GM12878 (cell line): ENCODE measurements around the gene PCDHGC4. TPM values are rescaled to one million over a fixed set of nuclear protein-coding genes. Genes with fewer than 3 reads are reported as not detected.
A peak's percentile ranks its signal among the peaks of the same experiment; 100 is the strongest.

ENCODE experiments used
- ATAC-seq: fragments of 200-7000 bp; cut with Tn5 transposase; 3 replicates; pipeline ENCODE4 v1.9.1; 2020; ENCODE audit warnings: mild to moderate bottlenecking, moderate library complexity
- BruUV-seq: library from RNA; stranded (reverse); fragments of 400-500 nt; replicated peaks from 2 replicates; lab custom pipeline; 2021; lab: Mats Ljungman, UMichigan
- CTCF ChIA-PET: fragments of 300-600 bp; sonication (Branson Sonifier 250); formaldehyde crosslinking; extraction: SDS; loops from one replicate; lab custom pipeline; 2021; ENCODE audit warnings: inconsistent platforms; lab: Yijun Ruan, JAX
- POLR2A ChIA-PET: fragments of 350-600 bp; formaldehyde crosslinking; extraction: SDS; loops from one replicate; lab custom pipeline; 2021; ENCODE audit warnings: inconsistent platforms; lab: Charles Lee
- RAD21 ChIA-PET: fragments of 300-600 bp; sonication (Branson Sonifier 250); formaldehyde crosslinking; loops from one replicate; lab custom pipeline; 2023; ENCODE audit warnings: antibody characterized with exemption; ENCODE audit not compliant: unreplicated experiment; lab: Charles Lee
- SMC1A ChIA-PET: fragments of 300-600 bp; sonication (Branson Sonifier 250); formaldehyde crosslinking; loops from one replicate; lab custom pipeline; 2023; ENCODE audit not compliant: unreplicated experiment, uncharacterized antibody; lab: Charles Lee
- DNase-seq: peaks from one replicate; pipeline ENCODE4 v3.0.0-alpha.2; 2011; ENCODE audit warnings: low read depth, low spot score
- FAIRE-seq: peaks from 3 replicates; lab custom pipeline; 2011; peaks lifted over from hg19 to GRCh38; lab: Jason Lieb, UNC
- H2AFZ ChIP-seq: 2 replicates; pipeline ENCODE4 v1.6.0; 2011; ENCODE audit warnings: low read depth, low read length, control low read depth; ENCODE audit not compliant: control insufficient read depth
- H3K27ac ChIP-seq: 2 replicates; pipeline ENCODE4 v1.5.1; 2011; ENCODE audit warnings: control low read depth; ENCODE audit not compliant: control insufficient read depth, insufficient read depth
- H3K27me3 ChIP-seq, 2 experiments: replicated peaks in 1 of 2; 2 replicates each; pipeline versions ENCODE4 v1.6.0 to v1.6.1; 2011; ENCODE audit warnings: low read length in 1 of 2; ENCODE audit not compliant: control insufficient read depth in 2 of 2, insufficient read depth in 2 of 2
- H3K36me3 ChIP-seq, 2 experiments: 2 replicates each; pipeline ENCODE4 v1.5.1; 2011; ENCODE audit warnings: low read length in 1 of 2; ENCODE audit not compliant: control insufficient read depth in 2 of 2, insufficient read depth in 2 of 2
- H3K4me1 ChIP-seq: 2 replicates; pipeline ENCODE4 v1.6.1; 2011; ENCODE audit warnings: mild to moderate bottlenecking, low read length, moderate library complexity, mixed read lengths; ENCODE audit not compliant: control insufficient read depth, insufficient read depth
- H3K4me2 ChIP-seq: 2 replicates; pipeline ENCODE4 v1.6.0; 2011; ENCODE audit warnings: control low read depth; ENCODE audit not compliant: control insufficient read depth, insufficient read depth
- H3K4me3 ChIP-seq: fragments of 200-600 bp; sonication (generic); 2 replicates; pipeline ENCODE4 v1.5.1; 2016
- H3K79me2 ChIP-seq: 2 replicates; pipeline ENCODE4 v1.6.0; 2011; ENCODE audit warnings: low read length; ENCODE audit not compliant: control insufficient read depth, insufficient read depth
- H3K9ac ChIP-seq: 2 replicates; pipeline ENCODE4 v1.8.0; 2011; ENCODE audit warnings: low read length, control low read depth, mixed read lengths; ENCODE audit not compliant: control insufficient read depth, insufficient read depth
- H3K9me3 ChIP-seq: replicated peaks from 3 replicates; pipeline ENCODE4 v1.5.1; 2011; ENCODE audit warnings: mild to moderate bottlenecking, low read length; ENCODE audit not compliant: control insufficient read depth, insufficient read depth
- H4K20me1 ChIP-seq: 2 replicates; pipeline ENCODE4 v1.6.0; 2011; ENCODE audit not compliant: control insufficient read depth, insufficient read depth
- BHLHE40 ChIP-seq, 2 experiments: fragments of 450-650 bp in 1 of 2; IDR thresholded peaks; 2 replicates each; pipeline ENCODE4 v1.6.1; 2011 to 2017; ENCODE audit warnings: low read depth in 2 of 2, borderline replicate concordance in 1 of 2, improper control_type of control experiment in 1 of 2, low read length in 1 of 2, mild to moderate bottlenecking in 1 of 2
- CBFB ChIP-seq: IDR thresholded peaks from 2 replicates; pipeline ENCODE4 v1.6.1; 2016; ENCODE audit warnings: antibody characterized with exemption, low read depth
- CREB1 ChIP-seq: IDR thresholded peaks from 2 replicates; pipeline ENCODE4 v1.6.1; 2012; ENCODE audit warnings: low read depth, mild to moderate bottlenecking, inconsistent platforms
- CREM ChIP-seq: IDR thresholded peaks from 2 replicates; pipeline ENCODE4 v1.6.1; 2014; ENCODE audit warnings: antibody characterized with exemption, low read depth
- EED ChIP-seq: sonication (generic); IDR thresholded peaks from 2 replicates; pipeline ENCODE4 v1.6.1; 2016; ENCODE audit warnings: antibody characterized with exemption, low read depth
- HDAC2 ChIP-seq: fragments of 200-600 bp; sonication (generic); IDR thresholded peaks from 2 replicates; pipeline ENCODE4 v1.6.1; 2017
- IKZF1 ChIP-seq: fragments of 450-650 bp; conservative IDR thresholded peaks from 2 replicates; pipeline ENCODE4 v1.6.1; 2017; ENCODE audit warnings: antibody characterized with exemption, mild to moderate bottlenecking
- IKZF2 ChIP-seq, 2 experiments: fragments of 450-650 bp; IDR thresholded peaks; 2 replicates each; pipeline ENCODE4 v1.6.1; 2017; ENCODE audit warnings: mild to moderate bottlenecking in 2 of 2, moderate library complexity in 2 of 2
- MTA2 ChIP-seq: fragments of 450-650 bp; IDR thresholded peaks from 2 replicates; pipeline ENCODE4 v1.6.1; 2016; ENCODE audit warnings: low read depth, mild to moderate bottlenecking, moderate library complexity
- NFIC ChIP-seq: IDR thresholded peaks from 2 replicates; pipeline ENCODE4 v1.6.1; 2012; ENCODE audit warnings: low read depth, mild to moderate bottlenecking, inconsistent platforms, low read length, moderate library complexity
- NR2F1 ChIP-seq: fragments of 450-650 bp; conservative IDR thresholded peaks from 2 replicates; pipeline ENCODE4 v1.6.1; 2017; ENCODE audit warnings: mild to moderate bottlenecking
- PAX5 ChIP-seq: IDR thresholded peaks from 2 replicates; pipeline ENCODE4 v1.6.1; 2011; ENCODE audit warnings: low read depth, low read length, borderline replicate concordance
- RUNX3 ChIP-seq: IDR thresholded peaks from 2 replicates; pipeline ENCODE4 v1.6.1; 2012; ENCODE audit warnings: low read length, inconsistent platforms
- SIN3A ChIP-seq: IDR thresholded peaks from 2 replicates; pipeline ENCODE4 v1.6.1; 2012; ENCODE audit warnings: low read depth, low read length, improper control_type of control experiment
- TBL1XR1 ChIP-seq: IDR thresholded peaks from 2 replicates; pipeline ENCODE4 v1.6.1; 2012; ENCODE audit warnings: low read depth, low read length, improper control_type of control experiment
- TCF12 ChIP-seq: IDR thresholded peaks from 2 replicates; pipeline ENCODE4 v1.6.1; 2011; ENCODE audit warnings: low read depth, mild to moderate bottlenecking, low read length
- TCF3 ChIP-seq: IDR thresholded peaks from 2 replicates; pipeline ENCODE4 v1.6.1; 2012; ENCODE audit warnings: low read depth, mild to moderate bottlenecking, low read length, borderline replicate concordance; ENCODE audit not compliant: insufficient read depth
- WGBS: methylation state at CpG from one replicate; pipeline ENCODE4 v1.1.6; 2016; ENCODE audit warnings: low lambda C conversion rate; ENCODE audit not compliant: insufficient replicate concordance, insufficient coverage; ENCODE audit errors: missing lambda C conversion rate; 5-methylcytosine and 5-hydroxymethylcytosine counted together
- in situ Hi-C: fragments of 300-500 bp; cut with MboI; formaldehyde crosslinking; loops from 9 replicates; pipeline ENCODE4 v1.14.3; 2018; ENCODE audit warnings: mixed read lengths
- intact Hi-C: fragments of 100-400 bp; cut with micrococcal nuclease; formaldehyde crosslinking; loops from one replicate; pipeline ENCODE4 v1.14.2; 2022; ENCODE audit not compliant: unreplicated experiment
- polyA plus RNA-seq, 11 experiments: library from polyadenylated mRNA; depleted of rRNA in 4 of 11; unstranded in 6 of 11; stranded (reverse) in 5 of 11; fragments of >200 nt; fragmentation: Nextera tagmentation in 4 of 11; fragmentation: Illumina TruSeq in 1 of 11; extraction: Ambion mirVana in 4 of 11; extraction: Trizol in 1 of 11; gene quantifications; 1 replicate in 1 of 11; 2 replicates in 10 of 11; pipeline versions ENCODE4 v1.2.1 to v1.2.3, GENCODE V29; 2011 to 2016; ENCODE audit warnings: inconsistent platforms in 2 of 11, missing spikeins in 2 of 11, low read depth in 1 of 11
- total RNA-seq, 4 experiments: library from RNA; depleted of rRNA in 3 of 4; stranded (reverse); fragments of >200 nt in 3 of 4; fragmentation: Illumina TruSeq in 1 of 4; extraction: Trizol in 1 of 4; gene quantifications; 2 replicates each; pipeline versions ENCODE4 v1.2.1 to v1.2.3, GENCODE V29; 2013 to 2021
- TF ChIP-seq, protein P1 (sequence below): fragments of 450-650 bp; IDR thresholded peaks from 2 replicates; pipeline ENCODE4 v1.6.1; 2018; ENCODE audit warnings: mild to moderate bottlenecking, low read depth, moderate library complexity; ENCODE audit not compliant: partially characterized antibody
- TF ChIP-seq, protein P2 (sequence below): fragments of 450-650 bp; IDR thresholded peaks from 2 replicates; pipeline ENCODE4 v1.6.1; 2017; ENCODE audit warnings: low read depth, mild to moderate bottlenecking, moderate library complexity

Gene PCDHGC4
- total and polyA plus RNA-seq, 10 of the 15 experiments (the other 5 are each of a cell fraction or from before 2014, with no cell fraction given) = 0.04 to 1.2 (median 0.52) TPM

DNA sequence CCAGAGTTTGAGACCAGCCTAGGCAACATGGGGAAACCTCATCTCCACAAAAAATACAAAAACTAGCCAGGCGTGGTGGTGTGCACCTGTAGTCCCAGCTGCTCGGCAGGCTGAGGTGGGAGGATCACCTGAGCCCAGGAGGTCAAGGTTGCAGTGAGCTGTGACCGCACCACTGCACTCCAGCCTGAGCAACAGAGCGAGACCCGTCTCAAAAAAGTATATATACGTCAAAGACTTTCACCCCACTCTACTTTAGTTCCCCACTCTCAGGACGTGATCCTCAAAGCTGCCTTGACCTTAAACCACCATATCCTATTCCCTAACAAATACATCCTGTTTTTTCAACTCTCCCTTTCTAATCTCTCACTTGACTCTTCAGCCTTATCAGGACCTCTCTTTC is 45.0 kb downstream of the PCDHGC4 start:
- intact Hi-C loops (loop anchor here (1.0 kb wide), 1 partner anchor 16 kb away; no protein-coding TSS in a partner anchor), in situ Hi-C loops (loop anchor here (5.0 kb wide), 1 partner anchor 53 kb away; the partner anchor contains the start of gene PCDHGC3)
- Histone ChIP-seq H4K20me1 (no peaks in the 10 kb centered on the region), H3K79me2 (no peaks in the 10 kb centered on the region), H3K9me3 (no peaks in the 10 kb centered on the region), H3K4me2 (peak overlapping the region; percentile 69), H3K4me1 (peaks cover 34% of the 10 kb centered on the region), H3K27ac (peak overlapping the region; percentile 23), H3K27me3 (no peaks in the 10 kb centered on the region), H3K9ac (no peak overlapping the region), H3K36me3 (peaks cover 9 to 37% of the 10 kb centered on the region in 2 experiments), H3K4me3 (no peak overlapping the region), H2AFZ (no peak overlapping the region)
- FAIRE-seq (peak; percentile 35), DNase-seq (no peak), ATAC-seq (peak; percentile 62)
- ChIA-PET POLR2A (no interaction called here), CTCF (interaction anchor here (0.6 to 11.2 kb wide), 9 partner anchors 16 to 117 kb away, joined by 3 to 194 read pairs (median 14); partner anchors contain the start of genes PCDHGA10, PCDHGA11, PCDHGA12 and PCDHGB7), SMC1A (interaction anchor here (0.7 to 13.7 kb wide), 8 partner anchors 8 to 160 kb away, joined by 3 to 176 read pairs (median 8); partner anchors contain the start of genes PCDHGA10, PCDHGB3 and PCDHGC3), RAD21 (interaction anchor here (0.7 to 6.1 kb wide), 4 partner anchors 19 to 106 kb away, joined by 3 to 54 read pairs (median 13); partner anchors contain the start of genes PCDHGA12 and PCDHGC3)
- TSS peak; percentile 51 for BruUV-seq
- 1% methylated on average over 7 of the region's 7 CpGs for WGBS
- TF ChIP-seq RUNX3 (peak; percentile 79), CBFB (0 out of 2 replicates have a peak, but pooled peaks have one; percentile 19), IKZF2 (IDR thresholded peaks at IDR 0.05) (peak; percentile 52 to 55; a peak in 2 of 4 replicates), PAX5 (peak; percentile 96), IKZF1 (peak; percentile 51; the same call in 1 of the 2 replicates), TBL1XR1 (no peak), HDAC2 (no peak), SIN3A (no peak), TCF3 (peak; percentile 87; the same call in 1 of the 2 replicates), TCF12 (peak; percentile 93), CREM (peak; percentile 52; the same call in 1 of the 2 replicates), MTA2 (0 out of 2 replicates have a peak, but pooled peaks have one; percentile 18), EED (peak; percentile 83), NFIC (peak; percentile 43; the same call in 1 of the 2 replicates), CREB1 (0 out of 2 replicates have a peak, but pooled peaks have one; percentile 42), BHLHE40 (IDR thresholded peaks at IDR 0.05; ENCODE audit: borderline replicate concordance in 1 of 2, low read depth in 2 of 2, low read length in 1 of 2) (0 out of 4 replicates have a peak, but pooled peaks of 1 of the 2 experiments have one; percentile 61), NR2F1 (peak; percentile 87)
- TF ChIP-seq, protein P1, sequence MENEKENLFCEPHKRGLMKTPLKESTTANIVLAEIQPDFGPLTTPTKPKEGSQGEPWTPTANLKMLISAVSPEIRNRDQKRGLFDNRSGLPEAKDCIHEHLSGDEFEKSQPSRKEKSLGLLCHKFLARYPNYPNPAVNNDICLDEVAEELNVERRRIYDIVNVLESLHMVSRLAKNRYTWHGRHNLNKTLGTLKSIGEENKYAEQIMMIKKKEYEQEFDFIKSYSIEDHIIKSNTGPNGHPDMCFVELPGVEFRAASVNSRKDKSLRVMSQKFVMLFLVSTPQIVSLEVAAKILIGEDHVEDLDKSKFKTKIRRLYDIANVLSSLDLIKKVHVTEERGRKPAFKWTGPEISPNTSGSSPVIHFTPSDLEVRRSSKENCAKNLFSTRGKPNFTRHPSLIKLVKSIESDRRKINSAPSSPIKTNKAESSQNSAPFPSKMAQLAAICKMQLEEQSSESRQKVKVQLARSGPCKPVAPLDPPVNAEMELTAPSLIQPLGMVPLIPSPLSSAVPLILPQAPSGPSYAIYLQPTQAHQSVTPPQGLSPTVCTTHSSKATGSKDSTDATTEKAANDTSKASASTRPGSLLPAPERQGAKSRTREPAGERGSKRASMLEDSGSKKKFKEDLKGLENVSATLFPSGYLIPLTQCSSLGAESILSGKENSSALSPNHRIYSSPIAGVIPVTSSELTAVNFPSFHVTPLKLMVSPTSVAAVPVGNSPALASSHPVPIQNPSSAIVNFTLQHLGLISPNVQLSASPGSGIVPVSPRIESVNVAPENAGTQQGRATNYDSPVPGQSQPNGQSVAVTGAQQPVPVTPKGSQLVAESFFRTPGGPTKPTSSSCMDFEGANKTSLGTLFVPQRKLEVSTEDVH = no peak
- TF ChIP-seq, protein P2, sequence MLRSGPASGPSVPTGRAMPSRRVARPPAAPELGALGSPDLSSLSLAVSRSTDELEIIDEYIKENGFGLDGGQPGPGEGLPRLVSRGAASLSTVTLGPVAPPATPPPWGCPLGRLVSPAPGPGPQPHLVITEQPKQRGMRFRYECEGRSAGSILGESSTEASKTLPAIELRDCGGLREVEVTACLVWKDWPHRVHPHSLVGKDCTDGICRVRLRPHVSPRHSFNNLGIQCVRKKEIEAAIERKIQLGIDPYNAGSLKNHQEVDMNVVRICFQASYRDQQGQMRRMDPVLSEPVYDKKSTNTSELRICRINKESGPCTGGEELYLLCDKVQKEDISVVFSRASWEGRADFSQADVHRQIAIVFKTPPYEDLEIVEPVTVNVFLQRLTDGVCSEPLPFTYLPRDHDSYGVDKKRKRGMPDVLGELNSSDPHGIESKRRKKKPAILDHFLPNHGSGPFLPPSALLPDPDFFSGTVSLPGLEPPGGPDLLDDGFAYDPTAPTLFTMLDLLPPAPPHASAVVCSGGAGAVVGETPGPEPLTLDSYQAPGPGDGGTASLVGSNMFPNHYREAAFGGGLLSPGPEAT = peak; percentile 34; the same call in 1 of the 2 replicates
